ENCODE measurements around the gene DOC2A. TPM values are rescaled to one million over a fixed set of nuclear protein-coding genes. Genes with fewer than 3 reads are reported as not detected.

Gene DOC2A
- total and polyA plus RNA-seq, 10 of the 15 experiments (the other 5 are each of a cell fraction or from before 2014, with no cell fraction given) = 0.06 to 0.17 (median 0.12) TPM; not detected in 6

GRCh38 chr16:29995911-29996765 lies 14.7 kb downstream of the DOC2A start, which contains the start of gene INO80E (continued):
- TF ChIP-seq CBX5 (IDR thresholded peaks at IDR 0.05; ENCODE audit: low read depth) = no peak
- no peak for TF ChIP-seq ZNF592 (IDR thresholded peaks at IDR 0.05)
- peak; percentile 69 for TF ChIP-seq CHD2 (IDR thresholded peaks at IDR 0.05; ENCODE audit: borderline replicate concordance, low read depth, low read length)
- TF ChIP-seq MXI1 (IDR thresholded peaks at IDR 0.05; ENCODE audit: low read depth, low read length) = peak; percentile 76; the same call in 1 of the 2 replicates
- peak; percentile 18; the same call in 1 of the 2 replicates for TF ChIP-seq ZNF207 (IDR thresholded peaks at IDR 0.05; ENCODE audit: borderline replicate concordance)
- TF ChIP-seq LARP7 (IDR thresholded peaks at IDR 0.05) = 0 out of 2 replicates have a peak, but pooled peaks have one; percentile 12
- TF ChIP-seq NFXL1 (IDR thresholded peaks at IDR 0.05; ENCODE audit: borderline replicate concordance) = no peak
- TF ChIP-seq ZNF687 (IDR thresholded peaks at IDR 0.05) = 0 out of 2 replicates have a peak, but pooled peaks have one; percentile 44
- 0 out of 2 replicates have a peak, but pooled peaks have one; percentile 41 for TF ChIP-seq NFYB (IDR thresholded peaks at IDR 0.05; ENCODE audit: insufficient read depth, low read depth, low read length)
- TF ChIP-seq CEBPZ (IDR thresholded peaks at IDR 0.05; ENCODE audit: low read depth, low read length) = no peak
- TF ChIP-seq NR2F1 (conservative IDR thresholded peaks at IDR 0.05) = 0 out of 2 replicates have a peak, but pooled peaks have one; percentile 2
- TF ChIP-seq KDM1A (IDR thresholded peaks at IDR 0.05; ENCODE audit: borderline replicate concordance) = no peak
- peak; percentile 10 for TF ChIP-seq RELB (IDR thresholded peaks at IDR 0.05; ENCODE audit: low read depth)

Measured in GM12878 (cell line).